SW480 (cell line): ENCODE data around the gene KRT86.
"Not testable (repeated sequence)": the region's sequence is repeated elsewhere in the genome, so short reads cannot be mapped to it uniquely, and the experiment has no call there.

ENCODE experiments used
- DNase-seq: peaks from one replicate; pipeline ENCODE4 v3.0.0-alpha.2; 2016; ENCODE audit warnings: low spot score

KRT86 gene

GRCh38 chr12:52268212-52268611 is 6.2 kb upstream of the KRT86 start:
- DNase-seq: no peak

DNA sequence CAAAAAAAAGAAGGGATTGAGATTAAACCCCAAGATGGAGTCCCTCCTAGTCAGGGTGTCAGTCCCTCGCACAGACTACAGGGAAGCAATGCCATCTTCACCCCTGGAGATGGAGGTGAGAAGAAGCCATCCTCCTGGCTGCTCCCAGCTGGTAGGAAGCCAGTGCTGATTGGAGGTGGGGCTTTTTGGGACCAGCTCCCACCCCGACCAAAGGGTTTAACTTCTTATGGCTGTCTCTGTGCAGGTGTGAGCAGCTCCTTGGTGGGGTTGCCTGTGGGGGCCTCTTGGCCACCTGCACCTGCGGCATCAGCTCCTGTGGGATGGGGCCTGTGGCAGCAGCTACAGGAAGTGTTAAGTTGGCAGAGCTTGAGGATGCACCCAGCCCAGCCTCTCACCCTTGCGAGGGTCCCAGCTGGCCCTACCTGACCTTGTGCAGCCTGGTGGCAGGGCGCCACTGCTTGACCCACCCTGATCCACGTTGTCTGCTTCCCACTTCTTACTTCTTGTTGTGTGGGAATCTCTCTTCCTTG is 3.8 kb upstream of the KRT86 start:
- DNase-seq: no peak

DNA sequence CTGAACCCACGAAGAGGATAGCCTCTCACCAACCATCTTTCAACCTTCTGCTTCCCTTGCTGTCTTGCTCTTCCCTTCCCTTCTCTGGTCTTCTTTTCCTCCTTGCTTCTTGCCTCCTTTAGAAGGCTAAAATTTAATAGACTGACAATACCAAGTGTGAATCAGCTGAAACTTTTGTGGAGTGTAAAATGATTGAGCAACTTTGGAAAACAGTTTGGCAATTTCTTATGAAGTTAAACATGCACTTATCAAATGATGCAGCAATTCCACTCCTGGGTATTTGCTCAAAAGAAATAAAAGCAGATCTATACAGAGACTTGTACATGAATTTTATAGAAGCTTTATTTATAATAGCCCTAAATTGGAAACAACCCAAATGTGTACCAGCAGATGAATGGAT is 3.3 kb upstream of the KRT86 start:
- DNase-seq: no peak

DNA sequence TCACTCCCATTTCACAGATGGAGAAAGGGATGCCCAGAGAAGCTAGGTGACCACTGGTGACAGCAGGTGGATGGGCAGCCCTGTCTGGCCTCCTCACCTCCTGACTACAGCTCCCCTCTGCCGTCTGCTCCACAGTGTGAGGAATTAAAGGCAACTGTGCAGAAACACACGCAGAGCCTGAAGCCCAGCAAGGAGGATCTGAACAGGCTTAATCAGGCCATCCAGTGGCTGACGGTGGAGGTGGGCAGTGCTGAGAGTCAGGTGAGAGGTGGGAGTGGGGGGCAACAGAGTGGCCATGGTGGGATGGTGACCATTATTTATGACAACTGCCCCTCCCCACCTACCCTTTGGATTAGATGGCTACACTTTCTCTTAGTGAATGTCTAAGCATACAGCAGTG is 1.2 kb downstream of the KRT86 start:
- no peak for DNase-seq

GRCh38 chr12:52277486-52278245 is 3.2 kb downstream of the KRT86 start:
- peak; percentile 62 for DNase-seq

DNA sequence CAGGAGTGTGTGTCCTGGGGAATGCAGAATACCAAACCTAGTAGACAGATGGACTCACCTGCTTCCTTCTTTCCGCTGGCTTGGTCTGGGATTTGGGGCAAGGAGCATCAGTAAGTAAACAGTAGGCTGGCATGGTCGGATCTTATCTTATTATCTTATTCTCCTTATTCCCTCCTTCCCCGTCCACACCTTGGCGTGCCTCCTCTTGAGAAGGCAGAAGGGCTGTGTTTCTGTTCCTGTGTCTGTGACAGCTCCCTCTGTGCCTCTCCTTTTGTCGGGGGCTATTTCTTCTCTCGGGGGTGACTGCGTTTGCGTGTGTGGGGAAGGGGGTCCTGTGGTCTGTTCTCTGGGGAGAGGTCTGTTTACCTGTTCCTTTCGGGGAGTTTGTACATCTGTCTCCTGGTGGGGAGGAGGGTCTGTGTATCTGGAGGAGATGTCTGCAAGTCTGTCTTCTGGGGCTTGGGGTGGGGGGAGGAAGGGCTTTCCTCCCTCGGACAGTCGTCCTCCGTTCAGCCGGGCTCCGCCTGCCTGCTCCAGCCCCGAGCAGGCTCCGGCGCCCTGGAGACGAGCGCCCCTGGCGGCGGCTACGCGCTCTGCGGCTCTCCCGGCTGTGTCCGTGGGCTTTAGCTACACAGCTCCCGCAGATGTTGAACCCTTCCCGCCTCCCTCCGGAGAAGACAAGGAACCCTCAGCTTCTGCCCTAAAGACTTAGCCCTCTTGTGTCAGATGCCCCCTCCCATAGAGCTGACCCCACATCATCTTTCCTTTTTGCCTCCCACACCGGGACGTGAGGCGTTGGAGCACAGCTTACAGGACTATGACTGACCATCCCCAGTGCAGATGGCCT is 4.4 kb downstream of the KRT86 start:
- peak; percentile 79 for DNase-seq

DNA sequence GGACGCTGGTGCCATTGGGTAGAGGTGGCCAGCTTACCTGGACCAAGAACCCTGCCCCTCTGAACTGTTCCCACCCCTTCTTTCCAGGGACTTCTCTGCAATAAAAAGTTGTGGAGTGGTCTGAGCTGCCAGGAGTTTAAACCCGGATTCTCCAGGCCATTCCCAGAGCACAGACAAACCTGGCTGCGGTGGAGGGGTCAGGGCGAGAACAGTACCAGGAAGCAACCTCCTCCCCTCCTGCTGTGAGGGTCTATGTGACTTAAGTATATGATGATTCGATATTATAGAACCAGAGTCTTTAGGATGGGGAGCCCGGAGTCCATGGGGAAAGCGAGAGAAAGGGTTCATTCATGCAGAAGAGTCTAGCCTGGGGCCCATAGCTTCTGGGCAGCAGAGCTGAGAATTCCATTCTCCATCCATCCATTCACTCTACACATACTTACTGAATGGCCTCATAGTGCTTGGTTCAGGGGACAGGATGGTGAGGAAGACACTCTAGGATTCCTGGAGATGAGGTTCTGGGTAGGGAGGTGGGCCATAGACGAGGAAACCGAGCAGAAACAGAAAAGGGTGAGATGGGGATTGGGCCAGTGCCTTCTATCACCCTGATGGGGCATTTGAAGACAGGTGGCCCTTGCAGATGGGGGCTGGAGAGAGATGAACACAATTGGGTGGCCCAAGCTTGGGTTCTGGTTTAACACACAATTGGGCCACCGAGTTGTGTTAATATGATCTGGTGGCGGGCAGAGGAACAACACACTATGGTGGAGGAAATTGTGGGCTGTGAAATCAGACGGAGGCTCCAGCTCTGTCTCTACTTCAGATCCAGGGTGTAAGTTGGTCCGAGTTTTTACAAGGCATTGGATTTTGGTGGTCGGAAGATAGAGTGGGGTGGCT is 5.2 kb downstream of the KRT86 start:
- peak; percentile 28 for DNase-seq

GRCh38 chr12:52280319-52280795 is 5.9 kb downstream of the KRT86 start:
- peak; percentile 99 for DNase-seq

GRCh38 chr12:52280796-52281560 is 6.5 kb downstream of the KRT86 start:
- peak; percentile 97 for DNase-seq

GRCh38 chr12:52284562-52285171 is 10.2 kb downstream of the KRT86 start:
- peak; percentile 15 for DNase-seq

DNA sequence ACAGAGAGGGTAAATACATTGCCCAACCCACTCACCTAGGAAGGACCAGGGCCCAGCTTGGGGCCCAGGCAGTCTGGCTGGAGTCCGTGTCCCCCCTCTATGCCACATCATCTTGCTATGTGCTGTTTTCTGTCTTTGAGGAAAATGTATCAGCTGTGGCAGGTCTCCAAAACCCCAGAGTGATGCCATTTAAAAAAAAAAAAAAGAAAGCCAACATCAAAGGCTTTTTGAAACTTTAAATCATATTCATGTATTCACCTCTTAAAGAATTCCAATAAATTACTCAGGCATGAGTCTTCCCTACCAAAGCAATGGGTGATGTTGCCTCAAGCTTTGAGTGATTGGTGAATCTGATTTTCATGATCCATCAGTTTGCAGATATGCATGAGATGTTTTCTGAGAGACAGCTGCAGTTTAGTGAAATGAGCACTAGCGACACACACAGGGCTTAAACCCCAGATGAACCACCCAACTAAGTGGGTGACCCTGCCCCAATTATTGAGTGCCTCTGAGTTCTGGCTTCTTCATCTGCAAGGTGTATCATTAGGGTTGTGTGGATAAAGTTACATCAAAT is 10.8 kb downstream of the KRT86 start:
- peak; percentile 87 for DNase-seq

DNA sequence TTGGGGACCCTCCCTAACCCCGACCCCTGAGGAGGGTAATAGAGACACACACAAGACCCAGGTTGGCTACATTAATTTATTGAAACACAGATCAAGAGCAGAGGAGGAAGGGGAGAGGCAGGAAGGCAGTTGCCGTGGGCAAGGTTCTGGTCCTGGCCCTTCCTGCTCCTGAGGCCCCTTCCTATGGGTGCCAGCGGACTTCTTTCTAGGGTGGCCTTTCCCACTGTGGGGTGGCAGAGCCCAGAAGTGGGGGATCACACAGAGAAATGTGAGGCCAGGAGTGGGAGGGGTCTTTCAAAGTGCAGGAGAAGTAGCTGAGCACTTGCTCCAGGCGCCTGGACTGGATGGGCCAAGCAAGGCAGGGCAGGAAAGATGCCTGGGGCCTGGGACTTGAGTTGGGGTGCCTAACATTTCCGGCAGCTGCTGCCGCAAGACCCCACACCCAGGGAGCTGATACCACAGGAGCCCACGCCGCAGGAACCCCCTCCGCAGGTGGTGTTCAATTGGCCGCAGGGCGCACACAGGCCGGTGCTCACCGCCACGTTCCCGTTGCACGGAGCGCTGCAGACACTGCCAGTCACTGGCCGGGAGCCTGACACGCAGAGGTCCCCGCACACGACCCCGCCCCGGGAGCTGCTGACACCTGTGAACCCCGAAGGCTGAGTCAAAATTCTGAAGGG is 11.5 kb downstream of the KRT86 start:
- DNase-seq: no peak

GRCh38 chr12:52286857-52287785 is 12.7 kb downstream of the KRT86 start:
- DNase-seq: not testable (repeated sequence)

DNA sequence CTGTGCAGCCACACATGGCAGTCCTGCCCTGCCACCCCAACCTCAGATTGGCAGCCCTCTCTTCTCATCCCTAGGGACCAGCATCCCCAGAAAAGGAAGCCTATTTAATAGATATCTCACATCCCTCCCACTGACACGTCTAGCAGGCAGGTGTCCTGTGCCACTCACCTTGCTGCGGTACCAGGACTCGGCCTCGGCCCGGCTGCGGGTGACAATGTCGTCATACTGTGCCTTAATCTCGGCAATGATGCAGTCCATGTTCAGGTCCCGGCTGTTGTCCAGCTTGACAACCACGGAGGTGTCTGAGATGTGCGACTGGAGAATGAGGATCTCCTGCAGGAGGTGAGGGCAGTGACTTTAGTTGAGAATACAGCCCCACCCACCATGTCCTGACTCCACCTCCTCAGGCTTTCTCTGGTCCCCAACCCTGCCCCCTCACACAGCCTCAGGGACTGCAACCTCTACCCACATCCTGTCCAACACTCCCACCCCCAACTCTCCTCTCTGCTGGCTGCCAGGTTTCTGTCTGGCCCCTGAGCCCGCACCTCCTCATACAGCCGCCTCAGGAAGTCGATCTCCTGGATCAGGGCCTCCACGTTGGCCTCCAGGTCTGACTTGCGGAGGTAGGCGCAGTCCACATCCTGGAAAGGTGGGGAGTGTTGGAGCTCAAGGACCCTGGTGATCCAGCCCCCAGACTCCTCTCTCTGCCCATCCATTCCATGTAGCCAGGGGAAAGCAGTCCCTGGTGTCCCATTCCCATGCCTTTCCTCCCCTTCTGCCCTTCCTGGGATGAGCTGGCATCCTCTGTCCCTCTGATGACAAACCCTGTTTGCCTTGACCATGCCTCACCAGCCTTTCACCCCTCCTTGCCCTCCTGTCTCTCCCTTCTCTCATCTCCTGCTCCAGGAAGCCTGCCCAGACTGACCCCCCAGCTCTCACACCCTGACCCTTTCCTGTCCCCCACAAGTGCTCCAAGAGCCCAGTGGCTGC is 13.7 kb downstream of the KRT86 start:
- DNase-seq: peak; percentile 39

- DNase-seq: not testable (repeated sequence)
Observed at GRCh38 chr12:52290483-52291134, 16.2 kb downstream of the KRT86 start.

DNA sequence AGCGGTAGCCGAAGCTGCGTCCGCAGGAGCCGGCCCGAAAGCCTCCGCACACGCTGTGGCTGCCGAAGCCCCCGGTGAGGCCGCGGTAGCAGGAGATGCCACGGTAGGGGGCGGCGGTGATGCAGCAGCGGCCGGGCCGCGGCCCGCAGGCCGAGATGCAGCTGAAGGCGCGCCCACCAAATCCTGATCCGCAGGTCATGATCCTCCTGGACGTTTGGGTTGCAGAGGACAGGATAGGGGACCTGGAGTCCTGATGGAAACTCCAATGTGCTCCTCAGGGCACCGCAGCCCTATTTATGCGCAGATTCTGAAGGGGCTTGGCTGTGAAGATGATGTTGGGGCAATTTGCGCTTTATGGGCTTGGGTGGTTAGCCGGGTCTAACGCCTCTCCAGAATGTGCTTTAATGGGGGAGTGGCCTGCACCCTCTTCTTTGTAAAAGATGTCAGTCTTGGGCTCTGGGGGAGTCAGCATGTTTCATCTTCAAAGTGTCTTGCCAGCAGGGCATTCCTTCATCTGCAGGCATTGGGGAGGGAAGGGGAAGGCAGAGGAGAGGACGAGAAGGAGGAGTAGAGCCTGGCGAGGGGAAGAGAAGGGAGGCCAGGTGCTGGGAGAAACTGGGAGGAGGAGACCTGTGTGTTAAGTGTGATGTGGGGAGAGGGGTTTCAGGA is 17.0 kb downstream of the KRT86 start, which contains the start of gene KRT81:
Gene KRT81 (minus strand): TSS at position 268 of the 669 bp plus-strand sequence. CDS start 69 bp downstream, at position 199.
- no peak for DNase-seq
